Measurements from ENCODE around the gene S100G. TPM values are rescaled to one million over a fixed set of nuclear protein-coding genes. Genes with fewer than 3 reads are reported as not detected.

The S100G gene
- total and polyA plus RNA-seq, 2 experiments from 2014 or later: not detected

DNA sequence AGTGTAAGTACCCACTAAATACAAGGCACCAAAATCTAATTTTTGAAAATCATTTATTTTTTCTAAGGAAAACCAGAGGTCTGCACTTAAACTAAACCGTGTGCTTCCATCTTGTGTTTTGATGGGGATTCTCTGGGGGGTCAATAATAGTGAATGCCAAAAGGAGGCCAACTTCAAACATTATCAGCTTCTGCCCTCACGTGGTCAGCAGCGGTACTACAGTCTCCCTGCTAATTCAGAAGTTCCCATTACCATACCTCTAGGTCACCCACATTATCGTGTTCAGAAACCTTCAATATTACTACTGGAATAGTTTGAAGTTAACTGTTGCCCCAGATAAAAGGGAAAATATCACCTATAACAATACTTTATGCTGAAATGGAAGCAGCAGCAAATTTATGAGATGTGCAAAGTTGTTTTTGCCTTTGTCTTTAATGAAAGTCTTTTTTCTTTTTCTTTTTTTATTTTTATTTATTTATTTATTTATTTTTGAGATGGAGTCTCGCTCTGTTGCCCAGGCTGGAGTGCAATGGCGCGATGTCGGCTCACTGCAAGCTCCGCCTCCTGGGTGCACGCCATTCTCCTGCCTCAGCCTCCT, 45.2 kb downstream of the S100G start:
- Mint-ChIP-seq H3K4me1 (peaks cover 4% of the 10 kb centered on the region; the same call in 2 of the 3 replicates), H3K36me3 (ENCODE audit: low read depth) (peaks cover 69% of the 10 kb centered on the region), H3K9me3 (no peaks in the 10 kb centered on the region), H3K27me3 (ENCODE audit: insufficient read depth, low read depth, poor library complexity) (peaks cover 7% of the 10 kb centered on the region), H3K27ac (no peak overlapping the region), H3K4me3 (no peak overlapping the region)
- TF ChIP-seq EZH2phosphoT487 (IDR thresholded peaks at IDR 0.05; ENCODE audit: unreplicated experiment): no peak
- TF ChIP-seq EZH2 (IDR thresholded peaks at IDR 0.05; ENCODE audit: low read depth, unreplicated experiment): no peak
- peak; percentile 74 for TF ChIP-seq CTCF (conservative IDR thresholded peaks at IDR 0.05; ENCODE audit: low read depth in 2 of 2)
- no peak for TF ChIP-seq NANOG (IDR thresholded peaks at IDR 0.05; ENCODE audit: borderline replicate concordance)
- Histone ChIP-seq H3K79me2 (replicated peaks; ENCODE audit: insufficient read depth) (no peaks in the 10 kb centered on the region; the same call in 1 of the 2 replicates), H3K36me3 (ENCODE audit: insufficient read depth) (peaks cover 9% of the 10 kb centered on the region), H2AFZ (no peak overlapping the region), H3K4me1 (ENCODE audit: insufficient read depth) (no peaks in the 10 kb centered on the region), H3F3A (replicated peaks; ENCODE audit: low read depth) (no peaks in the 10 kb centered on the region), H3K4me3 (no peak overlapping the region), H3K4me2 (no peak overlapping the region), H3K9me2 (ENCODE audit: insufficient read depth) (no peaks in the 10 kb centered on the region), H4K20me1 (replicated peaks; ENCODE audit: insufficient read depth) (no peaks in the 10 kb centered on the region), H3K27me3 (ENCODE audit: insufficient read depth) (no peaks in the 10 kb centered on the region), H3K27ac (ENCODE audit: low read depth) (no peak overlapping the region)
- peak; percentile 55 for DNase-seq (ENCODE audit: low spot score)
- ATAC-seq: peak; percentile 61

- no peak for DNase-seq (ENCODE audit: low spot score)
- H3K4me1 ChIP-seq (ENCODE audit: insufficient read depth): no peaks in the 10 kb centered on the region
- no peaks in the 10 kb centered on the region; the same call in 1 of the 2 replicates for H3K79me2 ChIP-seq (replicated peaks; ENCODE audit: insufficient read depth)
- H3F3A ChIP-seq (replicated peaks; ENCODE audit: low read depth): no peaks in the 10 kb centered on the region
- H4K20me1 ChIP-seq (replicated peaks; ENCODE audit: insufficient read depth): no peaks in the 10 kb centered on the region
- peaks cover 9% of the 10 kb centered on the region for H3K36me3 ChIP-seq (ENCODE audit: insufficient read depth)
- peaks cover 4% of the 10 kb centered on the region; the same call in 2 of the 3 replicates for H3K4me1 Mint-ChIP-seq
- TF ChIP-seq JUNB (IDR thresholded peaks at IDR 0.05; ENCODE audit: unreplicated experiment): no peak
- TF ChIP-seq EZH2 (IDR thresholded peaks at IDR 0.05; ENCODE audit: low read depth, unreplicated experiment): no peak
- no peak for TF ChIP-seq ZNF331 (CRISPR knock-in tag; IDR thresholded peaks at IDR 0.05; ENCODE audit: low read depth)
- TF ChIP-seq, protein P1, sequence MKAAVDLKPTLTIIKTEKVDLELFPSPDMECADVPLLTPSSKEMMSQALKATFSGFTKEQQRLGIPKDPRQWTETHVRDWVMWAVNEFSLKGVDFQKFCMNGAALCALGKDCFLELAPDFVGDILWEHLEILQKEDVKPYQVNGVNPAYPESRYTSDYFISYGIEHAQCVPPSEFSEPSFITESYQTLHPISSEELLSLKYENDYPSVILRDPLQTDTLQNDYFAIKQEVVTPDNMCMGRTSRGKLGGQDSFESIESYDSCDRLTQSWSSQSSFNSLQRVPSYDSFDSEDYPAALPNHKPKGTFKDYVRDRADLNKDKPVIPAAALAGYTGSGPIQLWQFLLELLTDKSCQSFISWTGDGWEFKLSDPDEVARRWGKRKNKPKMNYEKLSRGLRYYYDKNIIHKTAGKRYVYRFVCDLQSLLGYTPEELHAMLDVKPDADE (IDR thresholded peaks at IDR 0.05): no peak
- TF ChIP-seq STAT1 (IDR thresholded peaks at IDR 0.05; ENCODE audit: unreplicated experiment): no peak
- TF ChIP-seq CREB1 (CRISPR knock-in tag; IDR thresholded peaks at IDR 0.05; ENCODE audit: low read depth): no peak
- no peak for TF ChIP-seq POLR2AphosphoS5 (IDR thresholded peaks at IDR 0.05; ENCODE audit: low read depth)
- TF ChIP-seq CTCF (conservative IDR thresholded peaks at IDR 0.05; ENCODE audit: low read depth in 2 of 2): no peak
- no peak for TF ChIP-seq ZNF114 (CRISPR knock-in tag; IDR thresholded peaks at IDR 0.05)
- H3K4me3 ChIP-seq: no peak overlapping the region
- no peak overlapping the region for H2AFZ ChIP-seq
- no peaks in the 10 kb centered on the region for H3K27me3 ChIP-seq (ENCODE audit: insufficient read depth)
- peaks cover 7% of the 10 kb centered on the region for H3K27me3 Mint-ChIP-seq (ENCODE audit: insufficient read depth, low read depth, poor library complexity)
- no peak for ATAC-seq
- H3K27ac Mint-ChIP-seq: no peak overlapping the region
- peaks cover 65% of the 10 kb centered on the region for H3K36me3 Mint-ChIP-seq (ENCODE audit: low read depth)
- no peak overlapping the region for H3K27ac ChIP-seq (ENCODE audit: low read depth)
- no peaks in the 10 kb centered on the region for H3K9me3 Mint-ChIP-seq
- H3K9me2 ChIP-seq (ENCODE audit: insufficient read depth): no peaks in the 10 kb centered on the region
- no peak overlapping the region for H3K4me3 Mint-ChIP-seq
- H3K4me2 ChIP-seq: no peak overlapping the region
Observed at GRCh38 chrX:16696956-16697355, 47.0 kb downstream of the S100G start.

Data from GM23338 (cell line).